PFSK-1 (cell line): ENCODE measurements around the gene WDFY2.

Experiments used
- FOXP2 ChIP-seq: optimal IDR thresholded peaks from 2 replicates; pipeline ENCODE3; 2011; ENCODE audit warnings: borderline replicate concordance, control low read depth, inconsistent platforms; ENCODE audit not compliant: insufficient read depth; ENCODE audit errors: extremely low read length, extremely low read depth
- POLR2AphosphoS5 ChIP-seq: IDR thresholded peaks from 2 replicates; pipeline ENCODE4 v1.6.1; 2012; ENCODE audit warnings: low read depth, mild to moderate bottlenecking, control low read depth, low read length, moderate library complexity
- SIN3A ChIP-seq: IDR thresholded peaks from 2 replicates; pipeline ENCODE4 v1.6.1; 2012; ENCODE audit warnings: mild to moderate bottlenecking, low read length, moderate library complexity, borderline replicate concordance; ENCODE audit not compliant: insufficient read depth
- TAF1 ChIP-seq: IDR thresholded peaks from 2 replicates; pipeline ENCODE4 v1.6.1; 2012; ENCODE audit warnings: low read length, control low read depth, borderline replicate concordance; ENCODE audit not compliant: insufficient read depth
- TF ChIP-seq, protein P1 (sequence below), 2 experiments: IDR thresholded peaks; 2 replicates each; pipeline versions ENCODE4 v1.6.1 to v1.8.0; 2011 to 2012; ENCODE audit warnings: low read depth in 2 of 2, low read length in 2 of 2, control low read depth in 1 of 2, inconsistent platforms in 1 of 2, mild to moderate bottlenecking in 1 of 2, moderate library complexity in 1 of 2; ENCODE audit not compliant: insufficient read depth in 1 of 2

WDFY2 gene

DNA sequence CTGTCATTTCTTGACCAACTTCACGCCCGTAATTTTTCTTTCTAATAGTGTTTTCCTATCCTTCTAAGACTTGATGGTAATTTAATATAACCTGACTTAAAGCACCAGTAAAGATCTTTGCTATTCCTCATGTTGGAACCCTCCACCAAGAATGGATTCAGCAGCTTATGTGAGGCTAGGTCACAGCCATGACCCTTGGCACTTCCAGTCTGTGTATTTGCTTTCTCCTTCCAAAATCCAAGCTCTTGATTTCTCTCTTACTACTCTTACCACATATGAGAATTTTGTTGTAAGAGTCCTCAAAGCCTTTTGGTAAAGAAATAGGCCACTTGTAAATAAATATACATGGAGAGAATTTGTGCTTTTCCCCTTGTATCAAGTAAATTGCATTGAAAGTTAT is 158.3 kb downstream of the WDFY2 start:
- TF ChIP-seq FOXP2 = no peak
- no peak for TF ChIP-seq TAF1
- no peak for TF ChIP-seq POLR2AphosphoS5
- no peak for TF ChIP-seq SIN3A
- TF ChIP-seq, protein P1, sequence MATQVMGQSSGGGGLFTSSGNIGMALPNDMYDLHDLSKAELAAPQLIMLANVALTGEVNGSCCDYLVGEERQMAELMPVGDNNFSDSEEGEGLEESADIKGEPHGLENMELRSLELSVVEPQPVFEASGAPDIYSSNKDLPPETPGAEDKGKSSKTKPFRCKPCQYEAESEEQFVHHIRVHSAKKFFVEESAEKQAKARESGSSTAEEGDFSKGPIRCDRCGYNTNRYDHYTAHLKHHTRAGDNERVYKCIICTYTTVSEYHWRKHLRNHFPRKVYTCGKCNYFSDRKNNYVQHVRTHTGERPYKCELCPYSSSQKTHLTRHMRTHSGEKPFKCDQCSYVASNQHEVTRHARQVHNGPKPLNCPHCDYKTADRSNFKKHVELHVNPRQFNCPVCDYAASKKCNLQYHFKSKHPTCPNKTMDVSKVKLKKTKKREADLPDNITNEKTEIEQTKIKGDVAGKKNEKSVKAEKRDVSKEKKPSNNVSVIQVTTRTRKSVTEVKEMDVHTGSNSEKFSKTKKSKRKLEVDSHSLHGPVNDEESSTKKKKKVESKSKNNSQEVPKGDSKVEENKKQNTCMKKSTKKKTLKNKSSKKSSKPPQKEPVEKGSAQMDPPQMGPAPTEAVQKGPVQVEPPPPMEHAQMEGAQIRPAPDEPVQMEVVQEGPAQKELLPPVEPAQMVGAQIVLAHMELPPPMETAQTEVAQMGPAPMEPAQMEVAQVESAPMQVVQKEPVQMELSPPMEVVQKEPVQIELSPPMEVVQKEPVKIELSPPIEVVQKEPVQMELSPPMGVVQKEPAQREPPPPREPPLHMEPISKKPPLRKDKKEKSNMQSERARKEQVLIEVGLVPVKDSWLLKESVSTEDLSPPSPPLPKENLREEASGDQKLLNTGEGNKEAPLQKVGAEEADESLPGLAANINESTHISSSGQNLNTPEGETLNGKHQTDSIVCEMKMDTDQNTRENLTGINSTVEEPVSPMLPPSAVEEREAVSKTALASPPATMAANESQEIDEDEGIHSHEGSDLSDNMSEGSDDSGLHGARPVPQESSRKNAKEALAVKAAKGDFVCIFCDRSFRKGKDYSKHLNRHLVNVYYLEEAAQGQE (IDR thresholded peaks at IDR 0.05; ENCODE audit: insufficient read depth in 1 of 2, low read depth in 2 of 2, low read length in 2 of 2) = no peak

DNA sequence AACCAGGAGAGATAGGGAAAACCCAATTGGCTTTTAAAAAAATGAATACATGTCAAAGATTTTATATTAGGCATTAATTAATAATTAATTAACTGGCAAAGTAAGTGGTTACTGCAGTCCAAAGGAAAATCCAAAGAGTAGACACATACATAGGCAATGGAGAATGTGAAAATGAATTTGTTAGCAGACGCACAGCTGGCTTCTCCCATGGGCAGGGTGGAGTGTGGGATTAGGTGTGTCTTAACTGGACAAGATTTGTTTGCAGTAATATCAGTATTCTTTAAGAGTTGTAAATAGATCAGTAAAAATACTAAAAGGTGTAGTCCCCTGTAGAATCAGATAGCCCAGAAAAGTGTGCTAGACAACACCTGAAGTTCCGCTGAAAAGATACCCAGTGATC is 161.0 kb downstream of the WDFY2 start:
- TF ChIP-seq SIN3A (no peak), TAF1 (no peak), POLR2AphosphoS5 (no peak), FOXP2 (no peak)

DNA sequence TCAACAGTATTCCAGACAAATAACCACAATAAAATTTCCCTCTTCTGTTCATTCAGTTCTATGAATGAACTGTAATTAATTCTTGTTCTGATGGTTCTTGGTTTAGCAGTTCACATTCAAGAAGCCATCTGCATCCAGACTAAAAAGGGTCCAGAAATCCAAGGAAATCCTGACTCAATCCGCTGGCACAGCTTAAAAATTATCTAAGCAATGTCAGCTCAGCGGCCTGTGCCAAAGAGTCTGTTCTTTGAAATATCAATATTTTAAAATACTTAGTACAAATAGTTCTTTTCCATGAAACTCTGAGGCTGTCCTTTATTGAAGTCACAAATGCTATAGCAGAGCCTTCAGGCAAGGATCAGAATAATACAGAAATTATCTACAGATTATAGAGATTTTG is 162.5 kb downstream of the WDFY2 start:
- no peak for TF ChIP-seq POLR2AphosphoS5
- TF ChIP-seq TAF1 = no peak
- no peak for TF ChIP-seq SIN3A
- no peak for TF ChIP-seq FOXP2
- TF ChIP-seq, protein P1 (IDR thresholded peaks at IDR 0.05; ENCODE audit: insufficient read depth in 1 of 2, low read depth in 2 of 2, low read length in 2 of 2) = no peak

DNA sequence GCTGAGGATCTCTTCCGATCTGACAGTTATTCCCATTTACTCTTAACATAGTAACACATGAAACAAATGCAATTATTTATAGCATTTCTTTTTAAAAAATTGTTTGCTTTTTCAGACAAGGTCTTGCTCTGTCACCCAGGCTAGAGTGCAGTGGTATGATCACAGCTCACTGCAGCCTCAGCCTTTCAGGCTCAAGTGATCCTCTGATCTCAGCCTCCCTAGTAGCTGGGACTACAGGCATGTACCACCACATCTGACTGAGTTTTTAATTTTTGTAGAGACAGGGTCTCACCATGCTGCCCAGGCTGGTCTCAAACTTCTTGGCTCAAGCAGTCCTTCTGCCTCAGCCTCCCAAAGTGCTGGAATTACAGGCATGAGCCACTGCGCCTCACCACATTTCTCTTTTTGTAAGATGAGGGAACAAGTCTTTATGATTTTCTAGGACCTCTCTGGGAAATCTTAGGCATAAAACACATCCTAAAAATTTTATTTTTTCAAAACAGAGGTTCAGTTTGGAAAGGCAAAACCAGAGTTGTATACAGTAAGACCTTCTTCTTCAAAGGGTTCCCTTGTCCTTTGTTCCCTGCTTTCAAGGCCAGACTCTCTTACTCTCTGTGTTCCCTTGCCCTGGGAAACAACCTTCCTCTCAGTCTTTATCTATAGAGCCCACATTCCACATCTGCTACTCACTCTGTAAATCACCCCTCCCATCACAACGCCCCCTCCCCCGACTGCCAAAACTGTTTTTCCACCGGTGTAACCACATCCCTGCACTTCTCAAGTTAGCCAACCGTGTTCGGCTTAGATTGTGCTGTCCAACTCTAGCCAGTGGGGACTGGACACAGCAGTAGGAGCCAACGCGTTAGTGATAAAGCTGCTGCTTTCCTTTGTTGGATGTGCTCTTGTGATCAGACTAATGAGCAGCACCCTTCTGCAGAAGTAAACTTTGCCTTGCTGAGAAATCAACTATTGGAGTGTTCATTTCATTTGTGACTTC is 163.5 kb downstream of the WDFY2 start:
- TF ChIP-seq, protein P1 (IDR thresholded peaks at IDR 0.05; ENCODE audit: insufficient read depth in 1 of 2, low read depth in 2 of 2, low read length in 2 of 2) = no peak
- TF ChIP-seq TAF1 = no peak
- TF ChIP-seq FOXP2 = no peak
- no peak for TF ChIP-seq POLR2AphosphoS5
- TF ChIP-seq SIN3A = no peak

DNA sequence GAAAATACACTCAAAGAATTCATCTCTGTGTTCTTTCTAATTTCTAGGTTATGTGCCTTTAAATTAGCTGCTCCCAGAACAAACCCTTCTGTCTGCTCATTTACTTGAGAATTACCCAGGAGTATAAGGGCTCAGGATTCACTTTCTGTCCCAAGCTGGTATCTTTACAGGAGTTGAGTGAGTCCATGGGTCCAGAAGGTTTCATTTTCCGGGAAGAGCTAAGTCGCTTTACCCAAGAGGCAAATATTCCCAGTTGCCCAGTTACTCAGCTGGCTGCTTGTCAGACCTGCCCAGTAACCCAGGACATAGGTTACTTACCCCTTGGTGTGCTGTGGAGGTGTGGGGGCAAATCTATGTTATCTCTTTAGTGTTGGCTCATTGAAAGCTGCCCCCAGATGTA is 172.4 kb downstream of the WDFY2 start:
- TF ChIP-seq SIN3A (no peak), POLR2AphosphoS5 (no peak), FOXP2 (no peak), TAF1 (no peak)
- TF ChIP-seq, protein P1 (IDR thresholded peaks at IDR 0.05; ENCODE audit: insufficient read depth in 1 of 2, low read depth in 2 of 2, low read length in 2 of 2) = no peak
